GM18517 (cell line): ENCODE data around the gene MSLN.
A peak's percentile ranks its signal among the peaks of the same experiment; 100 is the strongest.
"Not testable (repeated sequence)": the region's sequence is repeated elsewhere in the genome, so short reads cannot be mapped to it uniquely, and the experiment has no call there.

ENCODE experiments used
- ATAC-seq: cut with Tn5 transposase; IDR thresholded peaks from one replicate; pipeline ENCODE4 v1.9.1; 2021; ENCODE audit warnings: mild to moderate bottlenecking, moderate library complexity; ENCODE audit not compliant: unreplicated experiment

Gene MSLN

DNA sequence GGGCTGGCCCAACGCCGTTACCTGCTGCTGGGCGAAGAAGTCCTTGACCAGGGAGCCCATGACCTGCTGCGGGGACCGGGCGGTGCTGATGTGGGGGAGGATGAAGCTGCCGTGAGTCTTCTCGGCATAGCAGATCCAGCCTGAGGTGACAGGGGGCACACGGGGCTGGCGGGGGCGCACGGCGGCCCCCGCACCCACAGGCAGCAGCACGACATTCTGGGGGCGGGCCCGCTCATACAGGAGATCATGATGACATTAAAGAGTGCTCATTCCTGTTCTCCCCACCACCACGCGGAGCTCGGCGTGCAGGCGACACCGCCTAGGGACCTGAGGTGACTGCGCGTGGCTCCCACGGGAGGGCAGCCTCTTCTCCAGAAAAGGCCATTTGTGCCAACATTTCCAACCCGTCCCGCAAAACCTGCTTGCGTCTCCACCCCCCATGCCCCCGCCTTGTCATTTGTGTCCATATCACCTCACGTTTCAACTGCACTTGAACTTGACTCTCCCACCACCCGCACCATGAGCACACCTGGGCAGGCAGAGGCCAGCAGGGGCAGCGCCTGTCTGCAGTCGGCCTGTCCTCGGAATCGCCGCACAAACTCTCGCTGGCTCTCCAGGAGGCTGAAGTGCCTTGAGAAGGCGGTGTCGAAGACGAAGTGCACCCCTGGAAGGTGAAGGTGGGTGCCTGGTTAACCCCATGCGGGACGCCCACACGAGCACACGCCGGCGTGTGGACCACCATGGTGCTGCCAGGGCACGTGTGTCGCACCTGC, 26.1 kb upstream of the MSLN start:
- ATAC-seq: no peak

DNA sequence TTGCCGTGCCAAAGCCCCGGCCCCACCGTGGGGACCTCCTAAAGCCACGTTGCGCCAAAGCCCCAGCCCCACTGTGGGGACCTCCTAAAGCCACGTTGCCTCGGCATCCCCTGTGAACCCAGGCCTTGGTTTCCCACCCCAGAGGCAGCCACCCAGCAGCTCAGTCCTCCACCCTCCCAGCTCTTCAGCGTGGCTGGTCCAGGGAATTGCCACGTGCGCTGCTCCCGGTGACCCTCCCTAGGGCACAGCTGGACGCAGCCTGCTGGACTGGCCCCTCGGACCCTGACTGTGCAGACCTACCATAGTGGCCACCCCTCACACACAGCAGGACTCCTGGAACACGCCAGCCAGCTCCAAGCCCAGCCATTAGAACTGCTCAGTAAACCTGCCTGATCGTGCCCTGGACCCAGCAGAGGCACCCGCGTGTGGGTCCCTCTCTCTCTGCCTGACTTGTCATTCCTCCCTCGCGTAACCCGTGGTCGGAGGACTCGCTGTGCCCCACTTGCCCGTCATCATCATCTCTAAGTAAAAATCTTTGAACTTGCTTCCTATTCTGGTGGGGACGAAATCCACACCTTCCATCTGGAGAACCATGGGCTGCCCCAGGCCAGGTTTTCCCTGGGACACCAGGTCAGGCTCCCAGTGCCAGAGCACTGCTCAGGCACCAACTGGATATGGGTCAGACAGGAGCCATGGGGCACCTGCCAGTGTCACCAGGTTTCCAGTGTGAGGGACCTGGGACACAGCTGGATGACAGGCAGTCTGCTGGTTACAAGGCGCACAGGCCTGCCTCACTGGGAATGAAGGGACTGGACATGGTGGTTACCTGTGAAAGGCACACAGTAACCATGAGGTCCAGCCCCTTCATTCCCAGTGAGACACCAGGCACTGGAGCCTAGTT, 25.3 kb upstream of the MSLN start:
- ATAC-seq: no peak

DNA sequence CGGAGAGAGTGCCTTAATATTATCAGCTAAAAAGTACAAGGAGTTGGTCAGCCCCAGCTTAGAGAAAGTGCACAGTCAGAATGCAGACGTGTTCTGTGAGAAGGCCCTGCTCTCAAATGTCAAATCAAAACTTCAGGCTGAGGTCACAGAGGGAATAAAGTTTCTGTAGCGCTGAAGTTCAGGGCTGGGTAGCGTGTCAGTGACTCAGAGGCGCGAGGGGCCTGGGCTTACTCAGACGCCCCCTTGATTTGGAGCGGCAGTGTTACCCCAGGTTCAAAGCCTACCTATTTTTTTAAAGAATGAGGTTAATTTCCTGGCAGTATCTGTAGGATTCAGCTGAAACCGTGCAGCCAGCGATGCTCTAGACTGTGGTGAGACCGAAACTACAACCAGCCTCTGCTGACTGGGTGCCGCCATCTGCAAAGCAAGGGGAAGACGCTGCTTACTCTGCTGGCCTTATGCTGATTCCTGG, 24.5 kb upstream of the MSLN start:
- ATAC-seq: no peak

DNA sequence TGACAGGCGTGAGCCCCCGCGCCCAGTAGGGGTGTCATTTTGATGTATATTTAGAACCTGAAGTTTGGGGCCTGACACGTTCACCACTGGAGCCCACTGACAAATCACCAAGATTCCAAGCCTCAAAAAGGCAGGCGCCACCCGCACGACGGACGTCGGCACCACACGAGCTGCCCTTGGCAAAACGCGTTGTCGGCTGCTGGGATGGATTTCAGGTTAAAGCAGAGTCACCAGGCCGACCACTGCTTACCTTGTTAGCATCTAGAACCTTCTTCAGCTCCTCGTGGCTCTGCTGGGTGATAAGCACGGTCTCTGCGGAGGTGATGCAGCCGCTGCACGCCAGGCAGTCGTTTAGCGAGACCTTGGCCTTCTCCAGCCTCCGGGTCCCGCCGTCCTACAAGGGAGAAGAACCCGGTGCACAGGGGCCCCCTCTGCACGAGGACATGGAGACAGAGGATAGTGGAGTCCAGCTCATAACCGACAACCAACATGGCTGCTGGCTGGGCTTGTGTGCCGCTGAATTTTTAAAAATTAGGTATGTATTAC, 23.5 kb upstream of the MSLN start:
- ATAC-seq: no peak

DNA sequence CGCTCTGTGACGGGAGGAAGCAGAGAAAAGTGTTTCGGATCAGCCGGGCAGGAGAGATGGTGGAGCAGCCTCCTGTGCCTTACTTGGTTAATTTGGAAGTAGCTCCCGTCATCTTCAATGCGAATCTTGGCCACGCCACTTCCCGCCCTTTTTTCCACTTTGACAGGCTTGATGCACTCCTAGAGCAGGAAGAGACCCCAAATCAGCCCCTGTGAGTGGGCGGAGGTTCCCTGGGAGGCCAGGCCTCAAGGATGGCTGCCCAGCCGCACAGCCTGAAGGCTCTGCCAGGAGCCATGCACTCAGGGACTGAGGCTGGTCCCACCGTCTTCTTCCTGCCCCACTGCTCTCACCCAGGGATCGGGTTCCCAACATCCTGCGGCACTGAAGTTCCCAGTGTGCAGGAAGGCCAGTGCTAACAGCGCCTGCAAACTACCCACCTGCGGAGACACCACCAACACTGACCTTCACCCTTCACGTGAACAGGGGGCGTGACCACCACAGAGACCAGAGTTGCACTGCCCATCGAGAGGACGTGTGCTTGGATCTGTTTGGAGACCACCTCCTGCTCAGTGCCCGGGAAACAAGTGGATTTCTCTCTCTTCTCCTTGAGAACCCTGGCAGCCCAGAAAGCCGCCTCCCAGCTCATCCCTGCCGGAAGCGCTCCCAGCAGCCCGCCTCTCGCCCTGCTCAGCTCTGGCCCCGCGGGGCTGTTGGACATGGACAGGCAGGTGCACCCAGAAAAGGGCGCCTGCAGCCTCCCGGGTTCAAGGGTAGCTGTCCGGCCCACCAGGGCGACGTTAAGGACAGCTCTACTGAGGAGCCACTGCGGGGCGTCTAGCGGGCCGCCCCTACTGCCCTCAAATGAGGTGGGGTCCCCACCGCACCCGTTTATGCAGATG, 20.7 kb upstream of the MSLN start:
- no peak for ATAC-seq

DNA sequence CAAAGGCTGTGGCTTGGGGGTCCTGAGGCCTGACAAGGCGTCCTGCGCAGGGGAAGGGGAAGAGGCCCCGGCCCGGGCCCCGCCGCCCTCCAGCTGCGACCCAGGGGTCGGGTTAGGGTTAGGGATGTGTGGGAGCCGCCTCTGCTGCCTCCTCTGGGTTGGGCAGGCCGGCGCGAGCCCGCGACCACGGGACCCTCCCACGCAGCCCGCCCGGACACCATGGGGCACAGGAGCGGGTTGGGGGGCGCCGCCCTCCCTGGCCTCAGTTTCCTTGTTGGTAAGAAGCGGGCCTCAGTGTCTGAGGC, 20.1 kb upstream of the MSLN start:
- ATAC-seq: no peak

DNA sequence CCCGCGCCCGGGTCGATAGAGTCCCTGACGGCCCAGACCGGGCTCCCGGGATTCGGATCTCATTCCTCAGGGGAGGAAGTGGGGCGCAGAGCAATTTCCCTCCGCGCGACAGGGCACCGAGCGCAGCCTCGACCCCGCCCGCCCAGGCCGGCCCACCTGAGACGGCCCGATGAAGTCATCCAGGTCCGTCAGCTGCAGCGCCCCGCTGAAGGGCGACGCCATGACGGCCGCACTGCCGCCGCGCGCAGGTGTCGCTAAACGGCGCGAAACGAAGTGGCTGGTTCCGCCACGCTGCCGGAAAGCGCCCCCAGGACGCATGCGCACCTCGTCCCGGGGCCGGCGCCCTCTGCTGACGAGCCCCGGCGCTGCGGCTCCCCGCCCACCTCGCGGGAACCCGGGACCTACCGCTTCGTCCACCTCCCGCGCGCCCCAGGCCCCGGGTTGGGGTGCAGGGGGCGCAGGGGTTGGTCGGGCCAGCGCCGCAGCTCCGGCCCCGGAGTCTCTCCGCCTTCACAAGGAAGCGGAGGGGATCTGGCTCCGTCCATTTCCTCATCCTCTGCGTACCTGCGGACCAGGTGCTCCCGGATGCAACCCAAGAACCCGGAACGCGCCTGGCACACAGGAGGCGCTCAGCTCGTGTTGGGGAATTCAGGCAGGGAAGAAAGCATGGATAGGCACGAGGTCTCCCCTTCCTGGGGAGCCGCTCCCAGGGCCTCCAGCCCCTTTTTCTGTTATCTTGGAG, 19.6 kb upstream of the MSLN start, which contains the start of gene CIAO3:
Gene CIAO3 (minus strand): TSS at position 234 of the 742 bp plus-strand sequence. CDS start 12 bp downstream, at position 222.
- peak; percentile 62 for ATAC-seq

DNA sequence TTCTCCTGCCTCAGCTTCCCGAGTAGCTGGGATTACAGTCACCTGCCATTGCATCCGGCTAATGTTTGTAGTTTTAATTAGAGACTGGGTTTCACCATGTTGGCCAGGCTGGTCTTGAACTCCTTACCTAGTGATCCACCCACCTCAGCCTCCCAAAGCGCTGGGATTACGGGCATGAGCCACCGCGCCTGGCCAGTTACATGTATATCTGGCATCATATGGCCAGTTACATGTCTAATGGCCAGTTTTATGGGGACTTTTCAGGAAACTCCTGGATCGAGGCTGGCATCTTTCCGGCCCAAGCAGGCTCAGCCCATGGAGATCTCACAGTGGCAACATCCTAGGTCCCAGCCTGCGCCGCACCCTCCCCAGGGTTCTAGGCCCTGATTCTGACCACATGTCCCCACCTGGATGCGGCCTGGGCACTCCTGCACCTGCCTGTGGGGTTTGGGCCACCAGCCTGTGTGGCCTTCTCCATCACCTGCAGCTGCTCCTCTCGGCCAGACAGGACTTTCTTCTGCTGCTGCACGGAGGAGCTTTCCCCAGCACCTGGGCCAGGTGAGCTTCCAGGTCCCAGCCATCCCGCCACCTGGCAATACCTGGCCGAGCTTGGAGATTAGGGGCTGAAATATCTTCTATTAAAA, 18.4 kb upstream of the MSLN start:
- no peak for ATAC-seq

DNA sequence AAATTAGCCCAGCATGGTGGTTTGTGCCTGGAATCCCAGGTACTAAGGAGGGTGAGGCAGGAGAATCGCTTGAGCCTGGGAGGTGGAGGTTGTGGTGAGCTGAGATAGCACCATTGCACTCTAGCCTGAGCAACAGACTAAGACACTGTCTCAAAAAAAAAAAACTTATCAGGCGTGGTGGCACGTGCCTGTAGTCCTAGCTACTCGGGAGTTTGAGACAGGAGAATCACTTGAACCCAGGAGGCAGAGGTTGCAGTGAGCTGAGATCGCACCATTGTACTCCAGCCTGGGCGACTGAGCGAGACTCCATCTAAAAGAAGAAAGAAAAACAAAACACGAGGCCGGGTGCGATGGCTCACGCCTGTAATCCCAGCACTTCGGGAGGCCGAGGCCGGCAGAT, 17.6 kb upstream of the MSLN start:
- not testable (repeated sequence) for ATAC-seq

DNA sequence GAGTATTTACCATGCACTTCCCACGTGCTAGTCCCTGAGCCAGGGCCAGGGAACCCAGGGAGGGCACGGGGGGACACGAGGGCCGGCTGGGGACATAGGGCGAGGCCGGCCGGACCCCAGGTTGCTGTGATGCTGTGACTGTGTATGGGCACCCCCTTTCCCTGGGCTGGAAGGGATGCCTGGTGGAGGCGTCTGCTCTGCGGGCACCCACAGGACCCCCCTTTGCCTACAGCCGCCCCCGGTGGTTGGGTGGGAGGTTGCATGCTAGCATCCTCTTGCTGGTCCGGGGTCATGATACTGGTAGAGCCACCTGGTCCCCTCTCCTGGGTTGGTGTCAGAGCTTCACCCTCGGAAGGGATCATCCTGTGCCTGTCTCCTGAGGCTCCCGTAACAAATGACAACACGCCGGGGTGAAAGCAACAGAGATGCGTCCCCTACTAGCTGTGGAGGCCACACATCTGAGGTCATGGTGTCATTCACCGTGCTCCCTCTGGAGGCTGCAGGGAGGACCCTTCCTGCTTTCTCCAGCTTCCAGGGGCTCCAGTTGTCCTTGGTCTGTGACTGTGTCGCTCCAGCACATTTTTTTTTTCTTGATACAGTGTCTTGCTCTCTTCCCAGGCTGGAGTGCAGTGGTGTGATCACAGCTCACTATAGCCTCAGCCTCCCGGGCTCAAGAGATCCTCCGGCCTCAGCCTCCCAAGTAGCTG, 16.6 kb upstream of the MSLN start:
- no peak for ATAC-seq

DNA sequence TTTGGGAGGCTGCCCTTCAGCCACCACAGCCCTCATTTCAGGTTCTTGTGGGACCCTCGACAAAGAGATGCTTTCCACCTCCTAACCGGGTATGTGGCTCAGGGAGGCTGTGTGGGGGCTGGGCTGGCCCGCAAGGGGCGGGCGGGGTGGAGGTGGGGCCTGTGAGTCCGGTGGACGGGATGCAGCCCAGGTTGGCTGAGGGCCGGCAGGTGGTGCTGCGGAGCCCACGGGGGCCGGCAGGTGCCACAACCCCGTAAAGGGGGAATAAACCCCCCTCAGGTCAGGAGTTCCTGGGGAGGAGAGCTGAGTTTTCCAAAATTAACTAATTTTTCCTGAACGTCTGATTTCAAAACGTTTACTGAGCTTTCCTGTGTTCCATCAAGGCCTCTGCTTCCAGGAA, 14.8 kb upstream of the MSLN start:
- ATAC-seq: no peak

DNA sequence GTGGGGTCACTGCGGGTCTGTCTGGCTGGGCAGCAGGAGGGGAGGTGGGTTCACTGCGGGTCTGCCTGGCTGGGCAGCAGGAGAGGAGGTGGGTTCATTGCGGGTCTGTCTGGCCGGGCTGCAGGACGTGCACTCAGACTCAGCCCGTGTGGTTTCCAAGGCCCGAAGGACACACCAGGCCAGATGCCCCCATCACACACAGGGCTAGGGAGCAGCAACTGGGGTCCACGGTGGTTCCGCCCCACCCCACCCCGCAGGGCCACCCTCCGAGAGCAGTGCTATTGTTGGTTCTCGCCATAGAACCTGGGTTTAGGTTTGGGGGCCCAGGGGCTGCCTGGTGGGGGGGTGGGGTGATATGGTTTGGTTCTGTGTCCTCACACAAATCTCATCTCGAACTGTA, 13.9 kb upstream of the MSLN start:
- no peak for ATAC-seq

DNA sequence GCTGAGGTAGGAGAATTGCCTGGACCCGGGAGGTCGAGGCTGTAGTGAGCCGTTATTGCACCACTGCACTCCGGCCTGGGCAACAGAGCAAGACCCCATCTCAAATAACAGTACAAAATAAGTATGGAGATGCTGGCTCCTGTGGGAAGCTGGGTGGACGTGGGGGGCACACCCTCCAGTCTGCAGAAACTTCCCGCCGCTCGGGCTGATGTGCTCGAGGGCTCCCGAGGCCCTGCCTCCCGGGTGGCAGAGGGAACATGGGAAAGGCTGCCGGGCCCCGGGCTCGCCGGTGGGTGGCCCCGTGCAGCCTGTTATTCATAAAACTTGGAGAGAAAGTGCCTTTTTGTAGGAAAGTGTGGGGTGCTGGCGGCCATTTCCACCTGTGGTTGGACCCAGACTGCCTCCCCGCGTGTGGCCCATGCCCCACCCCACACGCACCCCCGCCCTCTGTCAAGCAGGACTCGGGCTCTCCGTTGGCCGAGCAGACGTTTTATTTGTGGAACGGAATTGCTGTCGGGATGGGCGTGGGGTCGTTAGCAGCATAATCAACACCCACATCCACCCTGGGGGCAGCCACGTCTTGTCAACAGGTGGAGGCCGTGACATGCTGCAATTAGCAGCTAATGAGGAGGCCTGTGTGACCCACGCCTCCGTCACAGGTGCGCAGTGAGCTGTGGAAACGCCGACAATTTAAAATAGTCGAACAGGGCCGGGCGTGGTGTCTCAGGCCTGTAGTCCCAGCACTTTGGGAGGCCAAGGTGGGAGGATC, 12.4 kb upstream of the MSLN start:
- ATAC-seq: no peak

DNA sequence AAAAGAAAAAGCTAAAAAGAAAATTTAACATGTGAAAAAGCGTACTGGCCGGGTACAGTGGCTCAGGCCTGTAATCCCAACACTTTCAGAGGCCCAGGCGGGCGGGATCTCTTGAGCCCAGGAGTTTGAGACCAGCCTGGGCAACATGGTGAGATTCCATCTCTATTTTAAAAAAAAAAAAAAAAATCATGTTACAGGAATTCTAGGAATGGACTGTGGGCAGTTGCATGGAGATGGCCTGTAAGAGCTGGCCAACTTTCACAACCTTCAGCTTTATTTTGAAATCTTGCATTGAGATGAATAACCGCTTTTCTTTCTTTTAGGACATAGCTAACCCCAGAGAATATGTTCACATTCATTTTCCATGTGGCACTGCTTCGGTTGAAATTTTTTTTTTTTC, 11.5 kb upstream of the MSLN start:
- ATAC-seq: no peak

DNA sequence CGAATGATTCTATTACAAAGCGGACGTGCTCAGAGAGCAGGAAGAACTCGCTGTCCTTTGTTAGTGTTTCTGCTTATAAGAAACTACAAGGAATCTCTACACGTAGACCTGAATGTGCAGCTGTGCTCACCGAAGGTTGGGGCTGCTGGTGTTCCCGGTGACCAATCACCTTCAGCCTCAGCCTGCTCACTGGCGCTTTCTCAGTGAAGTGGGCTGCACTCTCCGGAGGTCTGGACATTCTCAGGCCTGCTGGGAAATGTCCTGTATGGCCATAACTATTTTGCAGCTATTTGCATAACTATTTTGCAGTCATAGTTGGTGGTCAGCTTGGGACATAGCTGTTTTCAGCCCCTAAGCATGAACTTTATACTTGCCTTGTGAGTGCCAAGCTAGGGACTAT, 10.0 kb upstream of the MSLN start:
- ATAC-seq: no peak

DNA sequence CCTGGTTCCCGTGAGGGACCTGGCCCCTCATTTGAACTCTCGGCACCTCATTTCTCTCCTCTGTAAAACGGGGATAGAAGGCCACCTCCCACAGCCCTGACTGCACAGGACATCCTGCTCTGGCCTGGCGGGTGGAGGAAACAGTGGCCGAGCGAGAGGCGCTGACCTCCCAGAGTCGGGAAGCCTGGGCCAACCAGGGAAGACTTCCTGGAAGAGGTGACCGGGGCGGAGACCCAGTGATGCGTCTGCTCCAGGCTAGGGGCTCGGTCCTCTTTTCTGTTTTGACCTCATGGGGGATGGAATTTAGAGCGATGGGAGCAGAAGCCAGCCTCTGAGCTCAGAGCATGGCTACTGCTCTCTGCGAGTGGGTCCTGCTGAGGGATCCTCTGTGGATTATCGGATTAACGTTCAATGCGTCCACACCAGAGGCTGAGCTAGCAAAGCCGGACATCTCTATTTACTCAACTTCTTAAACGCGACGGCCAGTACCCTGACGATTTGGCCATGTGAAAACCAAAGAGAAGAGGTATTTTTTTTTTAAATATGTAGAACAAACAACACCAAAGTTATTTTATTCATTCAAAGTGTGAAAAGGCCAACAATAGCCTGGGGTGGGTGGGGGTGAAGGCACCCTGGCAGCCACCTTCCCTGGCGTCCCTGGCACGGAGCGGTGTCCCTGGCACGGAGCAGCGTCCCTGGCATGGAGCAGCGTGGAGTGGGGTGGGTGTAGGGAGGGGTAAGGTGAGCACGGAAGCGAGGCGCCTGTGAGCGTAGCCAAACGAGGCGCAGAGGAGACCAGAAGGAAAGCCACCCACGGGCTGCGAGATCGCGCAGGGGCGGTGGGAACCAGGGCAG, 9.2 kb upstream of the MSLN start:
- no peak for ATAC-seq

DNA sequence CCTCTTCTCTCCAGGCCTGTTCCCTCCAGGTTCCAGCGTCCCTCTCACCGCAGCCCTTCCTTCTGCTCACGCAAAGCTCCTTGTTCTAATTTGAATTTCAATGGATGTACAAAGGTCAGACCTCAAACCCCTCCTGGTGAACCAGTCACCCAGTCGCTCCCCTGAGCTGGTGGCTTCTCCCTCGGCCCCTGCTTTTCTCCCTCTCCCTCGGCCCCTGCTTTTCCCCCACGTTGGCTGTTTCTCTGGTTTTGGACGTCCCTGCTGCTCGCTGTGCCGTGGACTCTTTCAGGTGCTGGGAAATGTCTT, 8.6 kb upstream of the MSLN start:
- no peak for ATAC-seq
